Progenitor cell of endocrine pancreas (in vitro differentiated cells): Measurements from ENCODE around the gene CEP57L1. TPM values are rescaled to one million over a fixed set of nuclear protein-coding genes. Genes with fewer than 3 reads are reported as not detected.
"Not testable (repeated sequence)": the region's sequence is repeated elsewhere in the genome, so short reads cannot be mapped to it uniquely, and the experiment has no call there.

Source experiments
- DNase-seq: peaks from one replicate; pipeline ENCODE4 v3.0.0; 2021; ENCODE audit warnings: low spot score; ENCODE audit not compliant: unreplicated experiment
- H3K27ac Mint-ChIP-seq: 2 replicates; pipeline ENCODE4 v1.8.0; 2021; ENCODE audit warnings: mild to moderate bottlenecking, moderate library complexity, mixed read lengths
- H3K27me3 Mint-ChIP-seq: 2 replicates; pipeline ENCODE4 v1.8.0; 2021; ENCODE audit warnings: mixed read lengths
- H3K36me3 Mint-ChIP-seq: 2 replicates; pipeline ENCODE4 v1.8.0; 2022; ENCODE audit warnings: mixed read lengths; ENCODE audit not compliant: insufficient read depth
- H3K4me1 Mint-ChIP-seq: 2 replicates; pipeline ENCODE4 v1.8.0; 2021; ENCODE audit warnings: low read depth, mixed read lengths
- H3K4me3 Mint-ChIP-seq: 2 replicates; pipeline ENCODE4 v1.8.0; 2021; ENCODE audit warnings: low read depth, mild to moderate bottlenecking, moderate library complexity, mixed read lengths
- H3K9me3 Mint-ChIP-seq: 2 replicates; pipeline ENCODE4 v1.8.0; 2021; ENCODE audit warnings: low read depth, mixed read lengths
- total RNA-seq: library from RNA; stranded (reverse); gene quantifications from 2 replicates; pipeline ENCODE4 v1.2.1, GENCODE V29; 2021
- TF ChIP-seq, protein P1 (sequence below): fragments of 200-600 bp; sonication (generic); IDR thresholded peaks from one replicate; pipeline ENCODE4 v1.5.0; 2021; ENCODE audit warnings: antibody characterized with exemption, mild to moderate bottlenecking; ENCODE audit not compliant: unreplicated experiment

The CEP57L1 gene
- total RNA-seq, 1 donor from 2014 or later = 11.4 TPM

DNA sequence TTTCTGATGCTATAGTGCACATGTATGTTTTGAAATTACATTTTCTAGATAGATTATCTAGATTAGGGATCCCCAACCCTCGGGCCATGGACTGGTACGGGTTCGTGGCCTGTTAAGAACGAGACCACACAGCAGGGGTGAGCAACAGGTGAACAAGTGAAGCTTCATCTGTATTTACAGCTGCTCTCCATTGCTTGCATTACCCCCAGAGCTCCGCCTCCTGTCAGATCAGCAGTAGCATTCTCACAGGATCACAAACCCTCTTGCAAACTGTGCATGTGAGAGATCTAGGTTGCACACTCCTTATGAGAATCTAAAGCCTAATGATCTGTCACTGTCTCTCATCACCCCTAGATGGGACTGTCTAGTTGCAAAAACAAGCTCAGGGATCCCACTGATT lies 10.4 kb downstream of the CEP57L1 start:
- H3K4me3 Mint-ChIP-seq = no peak overlapping the region
- TF ChIP-seq, protein P1, sequence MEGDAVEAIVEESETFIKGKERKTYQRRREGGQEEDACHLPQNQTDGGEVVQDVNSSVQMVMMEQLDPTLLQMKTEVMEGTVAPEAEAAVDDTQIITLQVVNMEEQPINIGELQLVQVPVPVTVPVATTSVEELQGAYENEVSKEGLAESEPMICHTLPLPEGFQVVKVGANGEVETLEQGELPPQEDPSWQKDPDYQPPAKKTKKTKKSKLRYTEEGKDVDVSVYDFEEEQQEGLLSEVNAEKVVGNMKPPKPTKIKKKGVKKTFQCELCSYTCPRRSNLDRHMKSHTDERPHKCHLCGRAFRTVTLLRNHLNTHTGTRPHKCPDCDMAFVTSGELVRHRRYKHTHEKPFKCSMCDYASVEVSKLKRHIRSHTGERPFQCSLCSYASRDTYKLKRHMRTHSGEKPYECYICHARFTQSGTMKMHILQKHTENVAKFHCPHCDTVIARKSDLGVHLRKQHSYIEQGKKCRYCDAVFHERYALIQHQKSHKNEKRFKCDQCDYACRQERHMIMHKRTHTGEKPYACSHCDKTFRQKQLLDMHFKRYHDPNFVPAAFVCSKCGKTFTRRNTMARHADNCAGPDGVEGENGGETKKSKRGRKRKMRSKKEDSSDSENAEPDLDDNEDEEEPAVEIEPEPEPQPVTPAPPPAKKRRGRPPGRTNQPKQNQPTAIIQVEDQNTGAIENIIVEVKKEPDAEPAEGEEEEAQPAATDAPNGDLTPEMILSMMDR = no peak
- no peaks in the 10 kb centered on the region for H3K27me3 Mint-ChIP-seq
- no peak overlapping the region for H3K27ac Mint-ChIP-seq
- no peaks in the 10 kb centered on the region for H3K4me1 Mint-ChIP-seq
- peaks cover 7% of the 10 kb centered on the region for H3K9me3 Mint-ChIP-seq
- H3K36me3 Mint-ChIP-seq = peaks cover 10% of the 10 kb centered on the region
- no peak for DNase-seq

DNA sequence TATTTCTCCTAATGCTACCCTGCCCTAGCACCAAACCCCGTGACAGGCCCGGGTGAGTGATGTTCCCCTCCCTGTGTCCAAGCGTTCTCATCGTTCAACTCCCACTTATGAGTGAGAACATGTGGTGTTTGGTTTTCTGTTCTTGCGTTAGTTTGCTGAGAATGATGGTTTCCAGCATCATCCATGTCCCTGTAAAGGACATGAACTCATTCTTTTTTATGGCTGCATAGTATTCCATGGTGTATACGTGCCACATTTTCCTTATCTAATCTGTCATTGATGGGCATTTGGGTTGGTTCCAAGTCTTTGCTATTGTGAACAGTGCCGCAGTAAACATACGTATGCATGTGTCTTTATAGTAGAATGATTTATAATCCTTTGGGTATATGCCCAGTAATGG lies 14.4 kb downstream of the CEP57L1 start:
- Mint-ChIP-seq H3K9me3 (peaks cover 14% of the 10 kb centered on the region), H3K36me3 (peaks cover 12% of the 10 kb centered on the region)
- not testable (repeated sequence) for H3K4me3 Mint-ChIP-seq, H3K4me1 Mint-ChIP-seq, H3K27me3 Mint-ChIP-seq, DNase-seq, H3K27ac Mint-ChIP-seq

GRCh38 chr6:109112663-109113062 lies 17.4 kb downstream of the CEP57L1 start:
- H3K4me3 Mint-ChIP-seq, H3K4me1 Mint-ChIP-seq, H3K27ac Mint-ChIP-seq, DNase-seq, H3K27me3 Mint-ChIP-seq: not testable (repeated sequence)
- Mint-ChIP-seq H3K9me3 (peaks cover 14% of the 10 kb centered on the region), H3K36me3 (peaks cover 12% of the 10 kb centered on the region)

DNA sequence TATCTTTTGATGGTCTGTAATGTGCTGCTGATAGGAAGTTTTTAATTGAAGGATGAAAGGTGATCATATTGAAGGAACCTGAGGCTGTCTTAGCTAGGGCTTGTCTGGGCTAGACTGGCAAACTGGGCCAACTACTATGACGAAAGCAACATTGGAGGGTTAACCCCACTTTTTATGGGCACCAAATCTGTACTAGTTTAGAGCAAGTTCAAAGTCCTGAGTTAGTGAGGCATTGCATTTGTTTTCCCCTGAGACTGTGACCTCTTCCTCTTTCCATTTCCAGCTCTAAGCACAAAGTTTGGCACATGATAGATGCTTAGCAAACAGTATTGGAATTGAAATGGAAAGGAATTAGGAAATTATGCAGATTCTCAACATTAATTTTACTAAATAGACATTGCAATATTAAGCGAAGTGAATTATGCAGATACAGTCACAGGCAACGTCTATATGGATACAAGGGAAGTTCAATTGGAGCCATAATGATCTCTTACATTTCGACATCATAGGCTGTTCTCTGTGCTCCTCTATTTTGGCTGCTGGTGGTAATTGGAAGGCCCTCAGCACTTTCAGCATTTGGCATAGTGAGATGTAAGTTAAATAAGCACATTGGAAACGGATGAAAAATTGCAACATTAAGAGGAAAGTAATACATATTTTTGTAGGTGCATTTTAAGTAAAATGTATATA lies 22.2 kb downstream of the CEP57L1 start:
- TF ChIP-seq, protein P1 = no peak
- Mint-ChIP-seq H3K9me3 (no peaks in the 10 kb centered on the region), H3K36me3 (no peaks in the 10 kb centered on the region), H3K4me1 (peaks cover 3% of the 10 kb centered on the region), H3K27me3 (no peaks in the 10 kb centered on the region), H3K27ac (no peak overlapping the region), H3K4me3 (no peak overlapping the region)
- no peak for DNase-seq

GRCh38 chr6:109118337-109118736 lies 23.0 kb downstream of the CEP57L1 start:
- Mint-ChIP-seq H3K4me3 (no peak overlapping the region), H3K4me1 (peaks cover 3% of the 10 kb centered on the region), H3K36me3 (no peaks in the 10 kb centered on the region), H3K27ac (no peak overlapping the region), H3K9me3 (no peaks in the 10 kb centered on the region), H3K27me3 (no peaks in the 10 kb centered on the region)
- TF ChIP-seq, protein P1 = no peak
- DNase-seq = no peak

GRCh38 chr6:109118871-109119354 lies 23.6 kb downstream of the CEP57L1 start:
- no peak overlapping the region for H3K4me3 Mint-ChIP-seq
- no peak for DNase-seq
- TF ChIP-seq, protein P1 = no peak
- no peaks in the 10 kb centered on the region for H3K36me3 Mint-ChIP-seq
- no peaks in the 10 kb centered on the region for H3K27me3 Mint-ChIP-seq
- peaks cover 3% of the 10 kb centered on the region for H3K4me1 Mint-ChIP-seq
- no peak overlapping the region for H3K27ac Mint-ChIP-seq
- no peaks in the 10 kb centered on the region for H3K9me3 Mint-ChIP-seq
